COLO668 (cell line): ENCODE data around the gene IL1RL2.

Experiments used
- DNase-seq: peaks from one replicate; lab custom pipeline; 2025; ENCODE audit not compliant: unreplicated experiment; lab: John Stamatoyannopoulos, UW

Gene IL1RL2

DNA sequence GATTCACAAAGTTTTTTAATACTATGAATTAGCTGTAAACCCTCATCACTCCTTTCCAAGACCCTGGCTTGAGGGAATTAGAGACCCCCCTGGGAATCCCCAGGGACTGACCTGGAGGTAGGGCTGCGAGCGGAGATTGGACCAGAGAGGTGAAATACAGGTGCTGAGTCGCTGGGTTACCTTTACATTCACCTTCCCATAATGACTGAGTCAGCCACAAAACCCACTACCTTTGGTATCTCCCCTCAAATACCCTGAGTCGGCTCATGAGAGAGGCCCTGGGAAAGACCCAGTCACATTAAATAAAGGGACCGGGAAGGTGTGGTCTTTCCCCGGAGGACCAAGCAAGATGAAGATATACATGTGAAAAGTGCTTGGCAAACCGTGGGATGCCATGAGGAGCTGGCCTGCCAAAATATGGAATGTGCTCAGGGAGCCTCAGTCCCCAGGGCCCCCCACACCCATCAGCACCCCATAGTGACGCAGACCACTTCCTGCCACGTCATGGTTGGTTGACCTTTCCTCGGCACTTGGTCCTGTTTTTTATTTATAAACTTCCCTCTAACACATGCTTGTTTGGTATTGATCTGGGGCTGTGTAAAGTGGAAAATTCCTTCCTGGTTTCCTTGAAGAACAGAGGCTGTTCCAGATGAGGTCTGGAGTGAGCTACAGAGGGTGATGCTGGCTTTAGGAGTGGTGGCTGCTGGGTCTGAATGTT, 51.4 kb downstream of the IL1RL2 start:
- DNase-seq: no peak

DNA sequence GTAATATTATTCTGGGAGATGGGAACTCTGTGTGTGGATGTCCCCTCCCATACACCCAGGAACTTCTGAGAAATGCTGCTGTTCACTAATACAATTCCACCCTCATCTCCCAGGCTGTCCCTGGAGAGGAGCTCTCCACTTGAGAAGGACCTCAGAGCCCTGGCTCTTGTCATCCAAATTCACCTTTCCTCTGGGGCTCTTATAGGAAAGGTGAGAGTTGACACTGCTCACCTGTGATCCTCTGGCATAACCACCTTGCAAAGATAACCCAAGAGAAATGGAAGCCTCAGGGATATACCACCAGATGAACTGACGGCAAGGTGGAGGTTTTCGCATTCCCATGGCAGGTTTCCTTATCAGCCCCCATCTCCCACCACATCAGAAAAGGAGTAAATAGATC, 52.0 kb downstream of the IL1RL2 start:
- no peak for DNase-seq

DNA sequence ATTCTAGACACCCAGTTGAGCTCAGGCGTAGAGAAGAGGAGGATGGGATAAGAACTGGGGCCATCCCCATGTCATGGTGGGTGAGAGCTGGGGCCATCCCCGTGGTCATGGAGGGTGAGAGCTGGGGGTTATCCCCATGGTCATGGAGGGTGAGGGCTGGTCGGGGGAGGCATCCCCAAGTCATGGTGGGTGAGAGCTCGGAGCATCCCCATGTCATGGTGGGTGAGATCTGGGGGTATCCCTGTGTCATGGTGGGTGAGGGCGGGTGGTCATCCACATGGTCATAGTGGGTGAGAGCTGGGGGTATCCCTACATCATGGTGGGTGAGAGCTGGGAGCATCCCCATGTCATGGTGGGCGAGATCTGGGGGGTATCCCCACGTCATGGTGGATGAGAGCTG, 52.5 kb downstream of the IL1RL2 start:
- DNase-seq: no peak

DNA sequence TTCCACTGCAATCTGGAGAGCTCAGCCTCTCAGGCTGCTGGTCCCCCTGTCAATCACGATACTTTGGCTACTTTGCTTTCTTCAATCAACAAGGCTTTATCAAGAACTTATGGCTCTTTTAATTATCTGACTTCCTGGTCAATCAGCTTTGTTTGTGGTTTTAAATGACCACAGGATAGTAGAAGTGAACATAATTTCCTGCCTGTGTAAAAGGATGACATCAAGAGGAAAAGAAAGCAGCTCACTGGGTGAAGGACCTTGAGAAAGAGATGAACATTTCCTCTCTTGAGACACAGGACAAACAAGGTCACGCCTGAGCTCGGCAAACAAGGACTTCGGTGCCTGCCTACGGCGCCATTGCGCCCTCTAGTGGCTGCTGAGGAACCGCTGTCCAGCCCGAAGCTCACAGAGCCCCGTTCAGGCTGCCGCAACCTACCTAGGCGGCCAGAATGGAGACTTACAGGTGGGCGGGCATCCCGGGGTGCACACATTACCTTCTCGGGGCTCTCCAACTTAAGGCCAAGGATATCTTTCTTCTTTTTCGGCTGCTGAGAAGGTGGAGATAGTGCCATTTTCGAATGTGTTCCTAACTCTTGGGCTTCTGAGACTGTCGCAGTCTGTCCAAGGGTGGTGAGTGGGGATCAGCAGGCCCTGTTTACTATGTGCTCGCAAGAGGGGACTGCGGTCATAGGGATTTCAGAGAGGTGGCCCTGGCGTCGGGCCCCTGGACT, 54.0 kb downstream of the IL1RL2 start:
- DNase-seq: peak; percentile 84

DNA sequence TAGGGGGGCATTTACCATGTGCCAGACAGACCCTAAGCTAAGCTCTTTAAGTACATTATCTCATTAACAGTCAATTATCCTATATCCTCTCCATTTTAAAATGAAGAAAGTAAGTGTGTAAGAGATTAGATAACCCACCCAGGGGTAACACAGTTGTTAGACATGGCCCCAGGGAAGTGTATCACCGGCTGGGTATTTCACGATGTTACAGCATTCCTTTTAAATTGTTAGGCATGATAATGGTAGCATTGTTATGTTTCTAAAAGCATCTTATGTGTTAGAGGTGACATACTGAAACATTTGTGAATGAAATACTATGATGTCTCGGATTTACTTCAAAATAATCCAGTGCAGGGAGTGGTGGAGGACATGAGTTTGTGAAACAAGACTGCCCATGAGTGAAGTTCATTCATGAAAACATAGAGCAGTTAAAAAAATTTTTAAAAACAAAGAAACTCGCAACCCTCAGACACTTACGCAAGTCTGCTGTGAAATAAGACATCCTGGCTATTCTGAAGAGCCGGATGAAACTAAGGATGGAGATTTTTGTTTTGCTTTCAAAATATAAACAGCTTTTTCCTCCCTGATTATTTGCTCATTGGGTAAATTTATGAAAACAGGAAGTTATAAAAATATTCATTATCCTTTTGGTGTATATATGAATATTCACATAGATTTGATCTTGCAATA, 54.9 kb downstream of the IL1RL2 start:
- no peak for DNase-seq

DNA sequence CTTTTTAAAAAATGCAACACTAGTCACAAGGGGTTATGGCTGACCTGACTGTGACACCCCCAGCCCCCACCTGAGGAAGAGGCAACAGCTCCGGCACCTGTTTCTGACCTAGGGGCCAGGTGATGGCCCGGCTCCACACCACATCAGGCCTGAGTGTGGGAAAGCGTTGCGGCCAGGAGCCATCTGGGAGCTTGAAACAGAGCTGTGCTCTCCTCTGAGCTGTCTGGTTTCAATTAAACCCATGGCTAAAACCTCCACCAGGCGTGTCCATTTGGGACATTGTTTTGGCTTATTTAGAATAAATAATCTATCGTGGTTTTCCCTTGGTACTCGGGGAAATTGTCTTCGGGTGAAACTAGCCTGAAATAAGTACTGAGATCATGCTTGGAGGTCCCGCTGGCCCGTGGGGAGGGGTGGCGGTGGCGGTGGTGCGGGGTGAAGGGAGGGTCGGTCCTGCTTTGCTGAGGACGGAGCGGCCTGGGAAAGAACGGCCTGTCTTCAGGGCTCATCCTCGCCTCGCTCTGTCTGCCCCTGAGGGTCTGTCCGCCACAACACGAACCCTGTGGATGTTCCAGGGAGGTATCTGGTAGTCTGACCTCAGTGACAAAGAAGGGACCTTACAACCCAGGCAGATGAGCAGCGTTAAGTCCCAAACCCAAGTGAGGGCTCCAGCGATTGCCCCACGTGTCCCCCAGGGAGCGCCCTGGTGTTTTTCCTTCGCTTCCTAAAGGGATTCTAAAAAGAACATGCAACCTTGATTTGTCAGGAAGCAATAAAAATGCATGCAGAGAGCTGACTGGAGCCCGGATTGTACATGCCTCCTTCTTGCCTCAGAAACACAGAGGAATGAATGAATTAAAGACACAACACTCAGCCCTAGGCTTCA, 58.7 kb downstream of the IL1RL2 start:
- no peak for DNase-seq

DNA sequence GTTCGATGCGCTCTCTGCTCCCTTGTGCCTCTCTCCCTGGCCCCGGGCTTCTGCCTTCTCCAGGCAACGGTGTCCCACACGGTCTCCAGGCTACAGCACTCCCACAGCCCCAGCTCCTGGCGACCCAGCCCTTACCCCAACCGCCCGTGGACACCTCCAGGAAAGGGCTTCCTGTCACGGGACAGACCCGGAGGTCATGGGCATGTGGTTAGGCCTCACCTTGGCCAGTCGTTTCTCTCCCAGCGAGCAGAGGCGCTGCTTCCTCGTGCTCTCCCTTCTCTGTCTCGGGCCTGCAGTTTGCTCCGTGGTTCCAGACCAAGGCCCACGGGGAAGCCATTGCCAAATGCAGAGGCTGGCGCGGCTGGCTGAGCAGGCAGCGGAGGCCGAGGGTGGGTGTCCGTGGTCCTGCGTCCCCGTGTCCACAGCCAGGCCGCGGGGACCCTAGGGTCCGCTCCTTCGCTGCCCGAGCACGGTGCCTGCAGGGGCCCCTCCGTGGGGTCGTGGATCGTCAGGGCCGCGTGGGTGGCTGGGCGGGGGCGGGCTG, 63.5 kb downstream of the IL1RL2 start:
- no peak for DNase-seq

DNA sequence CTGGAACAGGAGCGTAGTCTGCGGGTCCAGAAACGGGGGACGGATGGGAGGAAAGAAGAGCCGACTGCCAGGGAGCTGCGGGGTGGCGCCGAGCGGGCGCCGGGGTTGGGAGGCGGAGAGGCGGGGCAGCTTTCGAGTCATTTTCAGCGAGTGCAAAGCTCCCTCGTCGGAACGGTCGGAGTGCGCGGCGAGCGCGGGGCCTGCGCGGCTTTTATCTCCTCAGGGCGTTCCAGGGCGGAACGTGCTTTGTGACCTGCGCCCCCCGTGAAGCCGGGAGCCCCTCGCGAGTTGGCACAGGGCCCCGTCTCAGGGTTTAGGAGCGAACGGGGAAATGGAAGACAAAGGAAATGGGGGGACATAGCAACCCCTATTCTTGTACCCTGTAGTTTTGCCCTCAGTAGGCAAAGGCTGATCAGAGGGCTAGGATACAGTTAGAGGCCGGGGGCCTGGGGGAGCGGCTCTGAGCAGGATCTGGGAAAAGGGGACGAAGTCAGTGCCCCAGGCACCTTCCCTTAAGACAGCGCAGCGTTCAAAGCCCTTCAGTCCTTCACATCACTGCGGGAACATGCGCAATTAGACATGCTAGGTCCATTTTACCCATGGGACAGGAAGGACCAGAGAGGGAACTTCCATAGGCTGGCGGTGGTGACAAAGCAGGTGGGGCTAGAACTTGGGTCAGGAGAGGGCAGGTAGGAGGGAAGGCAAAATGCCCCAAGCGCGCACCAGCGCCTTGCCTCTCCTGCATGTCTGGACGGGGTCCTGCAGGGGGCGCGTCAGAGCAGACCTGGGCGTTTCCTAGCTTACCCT, 64.4 kb downstream of the IL1RL2 start:
- peak; percentile 66 for DNase-seq

DNA sequence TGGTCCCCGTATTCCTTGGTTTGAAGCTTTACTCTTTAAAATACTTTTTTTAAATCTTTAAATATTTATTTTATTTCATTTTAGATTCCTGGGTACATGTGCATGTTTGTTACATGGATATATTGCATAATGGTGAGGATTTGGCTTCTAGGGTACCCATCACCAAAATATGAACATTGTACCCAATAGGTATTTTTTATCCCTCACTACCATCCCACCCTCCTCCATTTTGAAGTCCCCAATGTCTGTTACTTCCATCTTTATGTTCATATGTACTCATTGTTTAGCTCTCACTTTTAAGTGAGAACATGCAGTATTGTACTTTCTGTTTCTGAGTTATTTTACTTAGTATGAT, 65.0 kb downstream of the IL1RL2 start:
- no peak for DNase-seq

DNA sequence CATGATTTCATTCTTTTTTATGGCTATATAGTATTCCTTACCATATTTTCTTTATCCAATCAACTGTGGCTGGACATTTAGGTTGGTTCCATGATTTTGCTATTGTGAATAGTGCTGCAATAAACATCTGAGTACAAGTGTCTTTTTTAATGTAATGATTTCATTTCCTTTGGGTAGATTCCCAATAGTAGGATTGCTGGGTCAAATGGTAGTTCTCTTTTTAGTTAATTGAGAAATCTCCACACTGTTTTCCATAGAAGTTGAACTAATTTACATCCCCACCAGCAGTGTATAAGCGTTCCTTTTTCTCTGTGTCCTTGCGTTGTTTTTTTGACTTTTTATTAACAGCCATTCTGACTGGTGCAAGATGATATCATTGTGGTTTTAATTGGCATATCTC, 65.4 kb downstream of the IL1RL2 start:
- DNase-seq: no peak

DNA sequence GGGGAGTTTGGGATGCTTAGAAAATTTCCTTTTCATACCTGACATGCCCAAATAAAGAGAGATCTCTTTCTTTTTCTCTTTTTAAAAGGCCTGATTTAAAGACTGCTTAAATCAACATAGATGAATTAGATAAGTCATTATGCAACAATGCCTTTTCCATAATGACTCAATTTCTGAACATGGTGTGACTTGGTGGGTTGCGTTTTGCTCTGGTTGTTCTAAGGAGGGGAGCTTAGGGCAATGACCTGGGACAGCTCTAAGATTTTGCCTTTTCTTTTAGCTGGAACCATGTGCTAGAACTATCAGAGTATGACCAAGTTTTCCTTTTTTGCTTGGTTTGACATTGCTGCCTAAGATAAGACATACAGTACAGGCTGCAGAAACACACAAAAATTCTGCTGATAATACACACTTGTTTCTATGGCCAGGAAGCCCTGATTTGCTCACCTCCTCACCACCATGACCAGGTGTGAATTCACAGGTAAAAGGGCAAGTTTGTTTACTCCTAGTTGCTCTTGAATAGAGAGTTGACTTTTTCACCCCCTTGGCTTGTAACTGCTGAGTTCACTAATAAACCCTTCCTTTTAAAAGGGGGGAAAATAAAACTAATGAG, 66.4 kb downstream of the IL1RL2 start:
- DNase-seq: no peak

DNA sequence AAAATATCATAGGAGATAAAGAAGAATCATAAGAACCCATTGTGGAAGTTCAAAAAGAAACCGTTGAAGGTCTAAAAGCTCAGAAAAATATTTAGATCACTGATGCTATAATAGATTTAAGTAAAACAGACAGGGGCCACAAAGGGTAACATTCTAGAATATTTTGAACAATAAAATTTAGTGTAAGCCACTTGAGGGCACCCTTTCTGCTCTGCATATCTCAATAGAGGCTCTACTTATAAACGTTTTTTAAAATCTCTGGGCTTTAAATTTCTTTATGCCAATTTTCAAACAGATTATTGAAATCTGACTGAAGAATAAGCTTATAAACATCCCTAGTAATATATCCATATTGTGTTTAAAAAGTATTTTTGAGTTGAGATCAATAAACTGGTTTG, 66.9 kb downstream of the IL1RL2 start:
- no peak for DNase-seq

DNA sequence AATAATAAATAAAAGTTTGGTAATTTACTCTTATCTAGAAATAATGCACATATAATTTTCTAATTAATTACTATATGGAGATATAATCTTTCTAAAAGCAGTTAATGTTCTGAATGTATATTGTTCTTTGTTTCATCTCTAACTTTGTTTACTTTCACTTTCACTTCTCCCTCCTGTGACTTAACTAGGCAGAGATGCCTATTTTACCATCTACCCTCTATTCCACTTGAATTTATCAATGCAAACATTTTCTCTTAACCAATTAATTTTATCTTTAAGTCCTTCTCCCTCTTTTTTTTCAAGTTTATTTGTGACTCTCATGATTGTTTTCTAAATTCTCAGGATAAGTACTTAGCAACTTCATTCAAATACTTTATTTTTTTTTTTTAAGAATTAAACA, 69.5 kb downstream of the IL1RL2 start:
- no peak for DNase-seq

DNA sequence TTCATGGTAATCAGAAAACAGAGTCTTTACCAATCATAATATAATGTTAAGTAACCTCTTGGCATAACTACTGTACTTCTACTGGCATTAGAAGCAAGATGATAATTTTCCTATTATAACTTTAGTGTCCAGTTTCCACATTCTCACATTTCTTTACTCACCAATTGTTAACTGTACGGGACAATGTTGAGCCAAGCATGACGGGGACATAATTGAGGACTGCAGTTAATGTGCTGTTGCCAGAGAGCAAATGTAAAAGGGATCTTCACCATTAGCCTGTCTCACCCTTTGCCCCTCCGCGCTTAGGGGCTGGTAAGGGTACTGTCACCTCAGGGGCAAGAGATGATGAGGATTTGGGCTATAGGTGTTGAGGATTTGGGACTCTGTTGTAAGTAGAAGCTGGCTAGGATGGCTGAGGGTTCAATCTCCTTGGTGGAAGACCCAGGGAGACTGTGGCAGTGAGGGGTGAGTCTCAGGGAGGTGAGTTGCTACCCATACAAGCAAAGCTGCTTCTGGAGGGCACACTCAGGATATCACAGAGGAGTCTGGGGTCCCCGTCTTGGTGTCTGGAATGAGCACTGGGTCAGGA, 70.1 kb downstream of the IL1RL2 start:
- DNase-seq: no peak

DNA sequence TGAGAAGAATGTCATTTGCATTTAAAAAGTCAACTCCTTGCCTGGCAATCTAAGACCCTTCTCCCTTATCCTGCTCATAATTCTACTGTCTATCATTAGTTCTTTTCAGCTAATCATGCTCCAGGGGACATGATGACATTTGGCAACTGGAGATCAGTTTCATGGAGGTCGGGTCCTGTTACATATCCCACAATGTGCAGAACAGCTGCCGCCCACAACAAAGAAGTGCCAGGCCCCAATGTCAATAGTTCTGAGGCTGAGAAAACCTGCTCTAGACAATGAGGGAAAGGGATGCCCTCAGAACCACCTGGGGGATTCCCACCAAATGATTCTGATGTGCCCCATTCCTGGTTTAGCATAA, 71.2 kb downstream of the IL1RL2 start:
- DNase-seq: peak; percentile 84

DNA sequence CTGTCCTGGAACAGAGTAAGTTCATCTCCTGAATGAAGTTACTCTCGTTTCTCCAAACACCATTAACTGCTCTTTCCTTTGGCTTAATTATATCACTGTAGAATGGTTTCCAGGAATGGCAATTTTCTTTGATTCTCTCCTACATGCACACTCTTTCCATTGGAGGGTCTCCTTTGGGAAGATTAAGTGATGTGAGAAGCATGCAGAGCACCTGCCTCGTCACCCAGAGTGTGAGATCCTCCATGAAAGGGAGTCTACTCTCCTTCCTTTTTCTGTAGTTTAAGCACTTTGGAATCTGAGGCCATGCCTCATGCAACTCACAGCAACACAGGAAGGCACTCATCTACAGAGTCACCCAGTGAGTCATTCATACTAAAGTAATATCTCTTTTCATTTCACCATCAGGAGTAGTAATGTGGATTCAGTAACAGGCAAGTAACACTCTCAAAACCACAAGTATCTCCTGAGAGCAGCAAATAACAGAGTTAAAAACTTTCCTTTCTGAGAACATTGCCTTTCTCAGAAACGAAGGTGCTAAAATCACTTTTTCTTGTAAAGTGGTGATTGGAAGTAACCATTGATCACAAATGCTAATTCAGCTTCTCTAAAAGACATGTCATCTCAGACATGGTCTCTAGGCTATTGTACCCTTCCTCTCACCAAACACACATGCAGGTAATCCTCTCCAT, 71.7 kb downstream of the IL1RL2 start:
- peak; percentile 39 for DNase-seq

DNA sequence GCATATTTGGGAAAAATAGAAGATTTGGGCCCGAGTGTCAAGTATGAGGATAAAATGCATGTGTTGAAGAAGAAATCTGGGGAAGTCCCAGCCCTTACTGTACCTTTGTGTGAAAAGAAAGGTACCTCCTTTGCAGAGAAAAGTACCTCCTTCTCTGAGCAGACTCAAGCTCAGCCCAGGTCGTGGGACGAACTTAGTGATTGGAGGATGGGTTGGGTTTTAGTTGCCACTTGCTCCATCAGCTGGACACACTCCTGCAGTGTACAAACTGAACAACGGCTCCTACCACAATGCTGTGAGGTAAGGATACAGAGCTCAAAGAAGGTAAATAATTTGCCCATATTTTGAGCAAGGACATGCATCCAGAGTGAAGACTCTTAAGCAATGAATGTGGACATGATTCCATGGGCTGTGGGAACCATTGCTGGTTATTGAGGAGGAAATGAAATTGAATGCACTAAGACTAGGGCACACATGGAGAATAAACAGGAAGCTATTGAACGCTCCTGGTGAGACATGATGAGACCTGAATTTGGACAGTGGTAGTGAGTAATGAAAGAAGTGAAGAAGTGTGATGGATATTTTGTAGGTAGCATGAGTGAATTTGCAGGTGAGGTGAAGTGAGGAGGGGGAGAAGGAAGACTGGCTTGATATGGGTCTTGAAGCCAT, 74.8 kb downstream of the IL1RL2 start:
- DNase-seq: no peak
